ENCODE measurements around the gene FEV.
A peak's percentile ranks its signal among the peaks of the same experiment; 100 is the strongest.
"Not testable (repeated sequence)": the region's sequence is repeated elsewhere in the genome, so short reads cannot be mapped to it uniquely, and the experiment has no call there.

The FEV gene

GRCh38 chr2:218963601-218964000 lies 21.4 kb downstream of the FEV start:
- no peak for DNase-seq

- DNase-seq, result no peak
Observed at GRCh38 chr2:218962859-218963492, 22.0 kb downstream of the FEV start.

- DNase-seq, result no peak
Observed at GRCh38 chr2:218961651-218962570, 23.1 kb downstream of the FEV start.

- no peak for DNase-seq
Observed at GRCh38 chr2:218961229-218961628, 23.8 kb downstream of the FEV start.

GRCh38 chr2:218960309-218961165 lies 24.4 kb downstream of the FEV start:
- DNase-seq, result no peak

GRCh38 chr2:218959761-218960308 lies 25.1 kb downstream of the FEV start:
- DNase-seq, result no peak

- DNase-seq, result peak; percentile 8 to 21
Observed at GRCh38 chr2:218959141-218959731, 25.7 kb downstream of the FEV start, which contains the start of gene CDK5R2. TSS of gene CDK5R2 (plus strand) at chr2:218959666. CDS start at chr2:218959821, 155 bp downstream.

- DNase-seq, result no peak
Observed at GRCh38 chr2:218958276-218958675, 26.7 kb downstream of the FEV start.

- no peak for DNase-seq
Observed at GRCh38 chr2:218957671-218958070, 27.3 kb downstream of the FEV start.

GRCh38 chr2:218956039-218956438 lies 28.9 kb downstream of the FEV start:
- no peak for DNase-seq

- no peak for DNase-seq
Observed at GRCh38 chr2:218954541-218955300, 30.3 kb downstream of the FEV start.

GRCh38 chr2:218953366-218953954 lies 31.5 kb downstream of the FEV start:
- DNase-seq, result no peak

GRCh38 chr2:218952160-218952559 lies 32.8 kb downstream of the FEV start:
- no peak for DNase-seq

GRCh38 chr2:218946621-218947020 lies 38.4 kb downstream of the FEV start:
- no peak for DNase-seq

- no peak for DNase-seq
Observed at GRCh38 chr2:218944759-218945404, 40.1 kb downstream of the FEV start.

- DNase-seq, result not testable (repeated sequence)
Observed at GRCh38 chr2:218931751-218932150, 53.2 kb downstream of the FEV start.

Measured in Kasumi-1 (cell line).